Hepatocyte (in vitro differentiated cells): Measurements from ENCODE around the gene EHBP1L1. TPM values are rescaled to one million over a fixed set of nuclear protein-coding genes. Genes with fewer than 3 reads are reported as not detected.

Experiments
- DNase-seq: peaks from one replicate; pipeline ENCODE4 v3.0.0-alpha.2; 2016; ENCODE audit warnings: low spot score
- H2AFZ ChIP-seq: fragments of 200-600 bp; sonication (generic); 2 replicates; pipeline ENCODE4 v1.6.0; 2016; ENCODE audit warnings: antibody characterized with exemption, mild to moderate bottlenecking
- H3K27ac ChIP-seq: fragments of 200-600 bp; sonication (generic); 2 replicates; pipeline ENCODE4 v1.5.1; 2016; ENCODE audit warnings: mild to moderate bottlenecking
- H3K27me3 ChIP-seq: fragments of 200-600 bp; sonication (generic); 2 replicates; pipeline ENCODE4 v1.6.1; 2016
- H3K36me3 ChIP-seq: fragments of 200-600 bp; sonication (generic); replicated peaks from 2 replicates; pipeline ENCODE4 v1.5.1; 2016; ENCODE audit warnings: low read depth; ENCODE audit not compliant: insufficient read depth
- H3K4me1 ChIP-seq: fragments of 200-600 bp; sonication (generic); 2 replicates; pipeline ENCODE4 v1.5.1; 2016; ENCODE audit warnings: mild to moderate bottlenecking, moderate library complexity; ENCODE audit not compliant: insufficient read depth
- H3K4me2 ChIP-seq: fragments of 200-600 bp; sonication (generic); 2 replicates; pipeline ENCODE4 v1.6.0; 2016
- H3K4me3 ChIP-seq: fragments of 200-600 bp; sonication (generic); 2 replicates; pipeline ENCODE4 v1.5.1; 2016; ENCODE audit warnings: mild to moderate bottlenecking
- H3K79me2 ChIP-seq: fragments of 200-600 bp; sonication (generic); 2 replicates; pipeline ENCODE4 v1.6.0; 2017; ENCODE audit warnings: mild to moderate bottlenecking
- H3K9me2 ChIP-seq: fragments of 200-600 bp; sonication (generic); replicated peaks from 2 replicates; pipeline ENCODE4 v1.6.0; 2017; ENCODE audit warnings: mild to moderate bottlenecking; ENCODE audit not compliant: insufficient read depth
- H3K9me3 ChIP-seq: fragments of 200-600 bp; sonication (generic); 2 replicates; pipeline ENCODE4 v1.5.1; 2016; ENCODE audit warnings: low read depth, mild to moderate bottlenecking
- H4K20me1 ChIP-seq: fragments of 200-600 bp; sonication (generic); 2 replicates; pipeline ENCODE4 v1.6.0; 2016; ENCODE audit warnings: mild to moderate bottlenecking; ENCODE audit not compliant: insufficient read depth, poor library complexity, severe bottlenecking
- CTCF ChIP-seq: fragments of 200-600 bp; sonication (generic); IDR thresholded peaks from 2 replicates; pipeline ENCODE4 v1.5.1; 2016; ENCODE audit warnings: antibody characterized with exemption, mild to moderate bottlenecking; ENCODE audit not compliant: poor library complexity
- EZH2 ChIP-seq: fragments of 200-600 bp; sonication (generic); IDR thresholded peaks from 2 replicates; pipeline ENCODE4 v1.6.1; 2016; ENCODE audit warnings: antibody characterized with exemption, mild to moderate bottlenecking, borderline replicate concordance
- EZH2phosphoT487 ChIP-seq: fragments of 200-600 bp; sonication (generic); IDR thresholded peaks from one replicate; pipeline ENCODE4 v1.6.1; 2018; ENCODE audit warnings: antibody characterized with exemption, mild to moderate bottlenecking, low read depth, moderate library complexity; ENCODE audit not compliant: unreplicated experiment, severe bottlenecking
- WGBS: methylation state at CpG from one replicate; pipeline ENCODE4 v1.1.6; 2016; ENCODE audit warnings: low lambda C conversion rate; ENCODE audit errors: missing lambda C conversion rate; 5-methylcytosine and 5-hydroxymethylcytosine counted together
- polyA plus RNA-seq: library from polyadenylated mRNA; unstranded; fragments of >200 nt; fragmentation: Nextera tagmentation; extraction: Ambion mirVana; gene quantifications from 2 replicates; pipeline ENCODE4 v1.2.1, GENCODE V29; 2016
- total RNA-seq: library from RNA; depleted of rRNA; stranded (reverse); fragments of >200 nt; gene quantifications from 2 replicates; pipeline ENCODE4 v1.2.3, GENCODE V29; 2014

The EHBP1L1 gene
- total and polyA plus RNA-seq, 2 experiments from 2014 or later, result 12.5 to 20.9 TPM

- Histone ChIP-seq H3K4me3 (peak overlapping the region; percentile 79), H3K27me3 (no peaks in the 10 kb centered on the region), H3K27ac (no peak overlapping the region), H3K79me2 (peaks cover 21% of the 10 kb centered on the region), H3K4me2 (peak overlapping the region; percentile 98), H2AFZ (no peak overlapping the region), H3K9me3 (no peaks in the 10 kb centered on the region), H4K20me1 (peaks cover 19% of the 10 kb centered on the region), H3K36me3 (no peaks in the 10 kb centered on the region), H3K4me1 (peaks cover 51% of the 10 kb centered on the region), H3K9me2 (no peaks in the 10 kb centered on the region)
- no peak for TF ChIP-seq CTCF
- no peak for TF ChIP-seq EZH2phosphoT487
- no peak for TF ChIP-seq EZH2
- WGBS, result 66% methylated on average over 7 of the region's 26 CpGs
- DNase-seq, result no peak
Measured at GRCh38 chr11:65576232-65576866, 496 bp downstream of the EHBP1L1 start.

- Histone ChIP-seq H3K27me3 (no peaks in the 10 kb centered on the region), H3K36me3 (no peaks in the 10 kb centered on the region), H4K20me1 (peaks cover 16% of the 10 kb centered on the region), H3K79me2 (peaks cover 13% of the 10 kb centered on the region), H3K9me3 (no peaks in the 10 kb centered on the region), H3K27ac (no peak overlapping the region), H3K4me2 (peak overlapping the region; percentile 98), H3K4me3 (no peak overlapping the region), H3K9me2 (no peaks in the 10 kb centered on the region), H3K4me1 (peaks cover 43% of the 10 kb centered on the region), H2AFZ (no peak overlapping the region)
- peak; percentile 67 for DNase-seq
- WGBS, result 80% methylated on average over 18 of the region's 18 CpGs
- TF ChIP-seq CTCF, result no peak
- TF ChIP-seq EZH2, result no peak
- no peak for TF ChIP-seq EZH2phosphoT487
Measured at GRCh38 chr11:65576867-65577755, 1.3 kb downstream of the EHBP1L1 start.

GRCh38 chr11:65577756-65578109, 1.9 kb downstream of the EHBP1L1 start:
- DNase-seq, result no peak
- H3K79me2 ChIP-seq, result peaks cover 13% of the 10 kb centered on the region
- H3K4me1 ChIP-seq, result peaks cover 42% of the 10 kb centered on the region
- H3K4me2 ChIP-seq, result peak overlapping the region; percentile 98
- no peak overlapping the region for H3K27ac ChIP-seq
- WGBS, result 77% methylated on average over 8 of the region's 8 CpGs
- no peak overlapping the region for H2AFZ ChIP-seq
- H3K4me3 ChIP-seq, result no peak overlapping the region
- peaks cover 3% of the 10 kb centered on the region for H3K27me3 ChIP-seq
- no peaks in the 10 kb centered on the region for H3K9me2 ChIP-seq
- H4K20me1 ChIP-seq, result peaks cover 16% of the 10 kb centered on the region
- no peaks in the 10 kb centered on the region for H3K36me3 ChIP-seq
- no peaks in the 10 kb centered on the region for H3K9me3 ChIP-seq
- TF ChIP-seq EZH2 (no peak), CTCF (no peak), EZH2phosphoT487 (no peak)
